Endothelial cell of umbilical vein (primary cell): ENCODE measurements around the gene SPA17. TPM values are rescaled to one million over a fixed set of nuclear protein-coding genes. Genes with fewer than 3 reads are reported as not detected.
A peak's percentile ranks its signal among the peaks of the same experiment; 100 is the strongest.

Experiments
- BruUV-seq: library from RNA; stranded (reverse); fragments of 400-500 nt; replicated peaks from 2 replicates; lab custom pipeline; 2021; lab: Mats Ljungman, UMichigan
- CTCF ChIA-PET: fragments of 300-600, 350-600 bp; sonication (Branson Sonifier 250); formaldehyde crosslinking; loops from one replicate; lab custom pipeline; 2021; ENCODE audit warnings: antibody characterized with exemption, inconsistent platforms; lab: Charles Lee
- POLR2A ChIA-PET: fragments of 300-600, 350-600 bp; sonication (Branson Sonifier 250); formaldehyde crosslinking; loops from one replicate; lab custom pipeline; 2021; ENCODE audit warnings: antibody characterized with exemption, inconsistent platforms; lab: Charles Lee
- DNase-seq: peaks from one replicate; pipeline ENCODE4 v3.0.0-alpha.2; 2011; ENCODE audit warnings: low read depth, low spot score
- FAIRE-seq: peaks from 2 replicates; lab custom pipeline; 2011; peaks lifted over from hg19 to GRCh38; lab: Jason Lieb, UNC
- H2AFZ ChIP-seq: 2 replicates; pipeline ENCODE4 v1.6.0; 2012; ENCODE audit warnings: low read depth, low read length, control low read depth, inconsistent platforms
- H3K27ac ChIP-seq: 2 replicates; pipeline ENCODE4 v1.5.1; 2011; ENCODE audit warnings: low read depth, mild to moderate bottlenecking, control low read depth, low read length, moderate library complexity; ENCODE audit not compliant: insufficient read depth
- H3K27me3 ChIP-seq, 2 experiments: 2 replicates each; pipeline versions ENCODE4 v1.6.0 to v1.6.1; 2011; ENCODE audit warnings: low read length in 2 of 2, mixed read lengths in 1 of 2; ENCODE audit not compliant: control insufficient read depth in 2 of 2, insufficient read depth in 2 of 2
- H3K36me3 ChIP-seq, 2 experiments: 2 replicates in 1 of 2; 3 replicates in 1 of 2; pipeline ENCODE4 v1.5.1; 2011; ENCODE audit warnings: low read length in 2 of 2, mild to moderate bottlenecking in 1 of 2, moderate library complexity in 1 of 2; ENCODE audit not compliant: control insufficient read depth in 2 of 2, insufficient read depth in 2 of 2; ENCODE audit errors: extremely low read depth in 1 of 2
- H3K4me1 ChIP-seq: 3 replicates; pipeline ENCODE4 v1.5.1; 2011; ENCODE audit warnings: mild to moderate bottlenecking, low read length; ENCODE audit not compliant: control insufficient read depth, insufficient read depth; ENCODE audit errors: extremely low read depth
- H3K4me2 ChIP-seq: 2 replicates; pipeline ENCODE4 v1.6.1; 2011; ENCODE audit warnings: low read length, control low read depth, mixed read lengths; ENCODE audit not compliant: insufficient read depth
- H3K4me3 ChIP-seq, 3 experiments: fragments of 200-600 bp in 1 of 3; sonication (generic), shearing (Covaris generic) in 1 of 3; replicated peaks in 1 of 3; 2 replicates each; pipeline ENCODE4 v1.5.1; 2011 to 2016; ENCODE audit warnings: control low read depth in 3 of 3, low read length in 3 of 3, mild to moderate bottlenecking in 2 of 3, inconsistent platforms in 1 of 3, low read depth in 1 of 3, moderate library complexity in 1 of 3; ENCODE audit not compliant: insufficient read depth in 1 of 3
- H3K79me2 ChIP-seq: 2 replicates; pipeline ENCODE4 v1.6.0; 2012; ENCODE audit warnings: low read length, inconsistent platforms; ENCODE audit not compliant: control insufficient read depth, insufficient read depth
- H3K9ac ChIP-seq: replicated peaks from 2 replicates; pipeline ENCODE3; 2011; ENCODE audit warnings: low read length, control low read depth; ENCODE audit not compliant: insufficient read depth; ENCODE audit errors: extremely low read depth
- H3K9me1 ChIP-seq: replicated peaks from 3 replicates; pipeline ENCODE4 v1.6.0; 2011; ENCODE audit warnings: mild to moderate bottlenecking, low read length; ENCODE audit not compliant: control insufficient read depth, insufficient read depth; ENCODE audit errors: extremely low read depth
- H3K9me3 ChIP-seq: replicated peaks from 2 replicates; pipeline ENCODE4 v1.5.1; 2012; ENCODE audit warnings: low read length, inconsistent platforms; ENCODE audit not compliant: control insufficient read depth, insufficient read depth
- H4K20me1 ChIP-seq: replicated peaks from 2 replicates; pipeline ENCODE3; 2011; ENCODE audit warnings: mild to moderate bottlenecking, low read length; ENCODE audit not compliant: control insufficient read depth, insufficient read depth; ENCODE audit errors: extremely low read depth
- CTCF ChIP-seq, 2 donors: IDR thresholded peaks; 1 replicate in 1 of 2; 2 replicates in 1 of 2; pipeline ENCODE4 v1.5.1; 2011; ENCODE audit warnings: low read length in 2 of 2, mild to moderate bottlenecking in 2 of 2, moderate library complexity in 2 of 2, control low read depth in 1 of 2, inconsistent platforms in 1 of 2, low read depth in 1 of 2; ENCODE audit not compliant: insufficient read depth in 1 of 2; ENCODE audit errors: extremely low read depth in 1 of 2
- EZH2 ChIP-seq: IDR thresholded peaks from 2 replicates; pipeline ENCODE4 v1.6.1; 2012; ENCODE audit warnings: borderline replicate concordance, low read depth, mild to moderate bottlenecking, moderate library complexity, low read length, inconsistent platforms; ENCODE audit not compliant: severe bottlenecking
- FOS ChIP-seq: IDR thresholded peaks from 2 replicates; pipeline ENCODE4 v1.6.1; 2011; ENCODE audit warnings: mild to moderate bottlenecking, low read length, moderate library complexity, borderline replicate concordance; ENCODE audit not compliant: insufficient read depth
- GATA2 ChIP-seq: IDR thresholded peaks from 2 replicates; pipeline ENCODE4 v1.7.0; 2011; ENCODE audit warnings: low read depth, mild to moderate bottlenecking, moderate library complexity, mixed read lengths, low read length; ENCODE audit not compliant: insufficient read length, insufficient read depth
- JUN ChIP-seq: IDR thresholded peaks from 2 replicates; pipeline ENCODE4 v1.6.1; 2011; ENCODE audit warnings: borderline replicate concordance, low read depth; ENCODE audit not compliant: insufficient read length, insufficient read depth
- MAX ChIP-seq: IDR thresholded peaks from 2 replicates; pipeline ENCODE4 v1.6.1; 2011; ENCODE audit not compliant: insufficient read depth, insufficient read length
- MYC ChIP-seq: IDR thresholded peaks from one replicate; pipeline ENCODE4 v1.6.1; 2011; ENCODE audit warnings: mild to moderate bottlenecking, low read depth, low read length
- POLR2A ChIP-seq: IDR thresholded peaks from 2 replicates; pipeline ENCODE4 v1.6.1; 2012; ENCODE audit warnings: low read depth, mild to moderate bottlenecking, control low read depth, low read length
- POLR2AphosphoS5 ChIP-seq: IDR thresholded peaks from 2 replicates; pipeline ENCODE4 v1.6.1; 2012; ENCODE audit warnings: low read depth, mild to moderate bottlenecking, control low read depth, low read length, moderate library complexity; ENCODE audit not compliant: insufficient read depth
- dilution Hi-C: fragments of 300-500 bp; cut with MboI; formaldehyde crosslinking; loops from one replicate; pipeline ENCODE4 v1.15.0; 2019; ENCODE audit warnings: low sequenced_read_pairs; ENCODE audit not compliant: extremely low pct_ligation_motif_present
- intact Hi-C: fragments of 100-400 bp; cut with micrococcal nuclease; formaldehyde crosslinking; loops from one replicate; pipeline ENCODE4 v1.10.0; 2022
- polyA plus RNA-seq, 4 experiments: library from polyadenylated mRNA; depleted of rRNA in 3 of 4; stranded (reverse) in 3 of 4; unstranded in 1 of 4; fragments of >200 nt; gene quantifications; 2 replicates each; pipeline versions ENCODE4 v1.2.1 to v1.2.3, GENCODE V29; 2011 to 2012; ENCODE audit warnings: missing spikeins in 1 of 4
- total RNA-seq: library from RNA; stranded (reverse); gene quantifications from 2 replicates; pipeline ENCODE4 v1.2.3, GENCODE V29; 2021

SPA17 gene
- total and polyA plus RNA-seq, 2 donors (not counting 3 experiments of a cell fraction or from before 2014, with no cell fraction given): 3.9 to 4.7 TPM

GRCh38 chr11:124642628-124643027 is 31.1 kb upstream of the SPA17 start:
- Histone ChIP-seq H3K4me2 (no peak overlapping the region), H3K9me1 (no peaks in the 10 kb centered on the region), H3K9ac (no peak overlapping the region), H3K4me3 (no peak overlapping the region), H3K27ac (no peak overlapping the region), H3K27me3 (no peaks in the 10 kb centered on the region), H2AFZ (no peak overlapping the region), H3K4me1 (peaks cover 18% of the 10 kb centered on the region), H4K20me1 (no peaks in the 10 kb centered on the region), H3K36me3 (peaks cover 0 to under 1% of the 10 kb centered on the region in 2 experiments), H3K79me2 (no peaks in the 10 kb centered on the region), H3K9me3 (no peaks in the 10 kb centered on the region)
- TF ChIP-seq FOS: no peak
- no peak for TF ChIP-seq POLR2A
- DNase-seq (no peak), FAIRE-seq (no peak)
- ChIA-PET CTCF (interaction anchor here (1.0 to 6.5 kb wide), 11 partner anchors 10 to 241 kb away, joined by 3 to 86 read pairs (median 12); partner anchors contain the start of genes NRGN and ROBO3), POLR2A (interaction anchor here (1.1 kb wide), 1 partner anchor 703 kb away, joined by 4 read pairs; no protein-coding TSS in a partner anchor)
- dilution Hi-C loops (no loop called here), intact Hi-C loops (no loop called here)
- BruUV-seq: no TSS peak

GRCh38 chr11:124643042-124643604 is 30.6 kb upstream of the SPA17 start:
- H3K9me3 ChIP-seq: no peaks in the 10 kb centered on the region
- no peak for DNase-seq
- peak overlapping the region; percentile 39 for H3K27ac ChIP-seq
- H2AFZ ChIP-seq: peak overlapping the region; percentile 66
- POLR2A ChIA-PET: interaction anchor here (1.1 kb wide), 1 partner anchor 703 kb away, joined by 4 read pairs; no protein-coding TSS in a partner anchor
- no peaks in the 10 kb centered on the region for H3K36me3 ChIP-seq
- CTCF ChIA-PET: interaction anchor here (1.0 to 6.5 kb wide), 15 partner anchors 10 to 241 kb away, joined by 3 to 86 read pairs (median 10); partner anchors contain the start of genes NRGN and ROBO3
- dilution Hi-C loops (no loop called here), intact Hi-C loops (no loop called here)
- H3K9ac ChIP-seq: peak overlapping the region; percentile 28
- H3K4me3 ChIP-seq: no peak overlapping the region
- no peak for TF ChIP-seq MAX
- no peak for TF ChIP-seq POLR2AphosphoS5
- no peak for TF ChIP-seq EZH2
- no peak for TF ChIP-seq FOS
- no peak for TF ChIP-seq JUN
- TF ChIP-seq CTCF (IDR thresholded peaks at IDR 0.05; ENCODE audit: extremely low read depth in 1 of 2, insufficient read depth in 1 of 2, low read depth in 1 of 2, low read length in 2 of 2): no peak
- TF ChIP-seq GATA2: no peak
- TF ChIP-seq MYC: no peak
- no peak for TF ChIP-seq POLR2A
- no TSS peak for BruUV-seq
- no peaks in the 10 kb centered on the region for H4K20me1 ChIP-seq
- peaks cover 18% of the 10 kb centered on the region for H3K4me1 ChIP-seq
- no peaks in the 10 kb centered on the region for H3K9me1 ChIP-seq
- no peak overlapping the region for H3K4me2 ChIP-seq
- no peaks in the 10 kb centered on the region for H3K79me2 ChIP-seq
- FAIRE-seq: peak; percentile 24
- H3K27me3 ChIP-seq: no peaks in the 10 kb centered on the region
